ENCODE data around the gene IGFL2. TPM values are rescaled to one million over a fixed set of nuclear protein-coding genes. Genes with fewer than 3 reads are reported as not detected.

The IGFL2 gene
- total and polyA plus RNA-seq, 9 of the 15 experiments (the other 6 are each of a cell fraction or from before 2014, with no cell fraction given) = 0.42 to 1.7 (median 0.75) TPM; not detected in 2

GRCh38 chr19:46192992-46193650 is 45.1 kb downstream of the IGFL2 start (continued):
- no peak for TF ChIP-seq HOXB6 (CRISPR knock-in tag; IDR thresholded peaks at IDR 0.05; ENCODE audit: borderline replicate concordance)
- no peak for TF ChIP-seq ZNF23 (CRISPR knock-in tag; IDR thresholded peaks at IDR 0.05)
- no peak for TF ChIP-seq SIN3B (IDR thresholded peaks at IDR 0.05; ENCODE audit: low read depth)
- no peak for TF ChIP-seq ZNF165 (CRISPR knock-in tag; IDR thresholded peaks at IDR 0.05; ENCODE audit: borderline replicate concordance)
- no peak for TF ChIP-seq ETV5 (CRISPR knock-in tag; IDR thresholded peaks at IDR 0.05; ENCODE audit: low read depth)
- no peak for TF ChIP-seq ZNF324 (CRISPR knock-in tag; IDR thresholded peaks at IDR 0.05)
- no peak for TF ChIP-seq ZNF717 (CRISPR knock-in tag; IDR thresholded peaks at IDR 0.05)
- TF ChIP-seq SRSF7 (optimal IDR thresholded peaks at IDR 0.05; ENCODE audit: low read depth, low read length) = no peak
- TF ChIP-seq E4F1 (CRISPR knock-in tag; IDR thresholded peaks at IDR 0.05; ENCODE audit: borderline replicate concordance) = peak; percentile 55
- no peak for TF ChIP-seq PHB2 (IDR thresholded peaks at IDR 0.05; ENCODE audit: low read depth)
- TF ChIP-seq ZNF584 (CRISPR knock-in tag; IDR thresholded peaks at IDR 0.05; ENCODE audit: low read depth) = 0 out of 2 replicates have a peak, but pooled peaks have one; percentile 75
- no peak for TF ChIP-seq ZFP91 (CRISPR knock-in tag; IDR thresholded peaks at IDR 0.05)
- TF ChIP-seq HIVEP1 (CRISPR knock-in tag; IDR thresholded peaks at IDR 0.05) = no peak
- TF ChIP-seq PURB (CRISPR knock-in tag; IDR thresholded peaks at IDR 0.05; ENCODE audit: low read depth) = no peak
- peak; percentile 51; the same call in 1 of the 2 replicates for TF ChIP-seq CREB3L1 (IDR thresholded peaks at IDR 0.05; ENCODE audit: borderline replicate concordance, low read depth)
- no peak for TF ChIP-seq SNAPC5 (CRISPR knock-in tag; IDR thresholded peaks at IDR 0.05)
- TF ChIP-seq RREB1 (CRISPR knock-in tag; IDR thresholded peaks at IDR 0.05) = no peak

All from K562 (cell line).